GM10266 (cell line): ENCODE results near the gene ANO3.

Experiments
- DNase-seq: peaks from one replicate; pipeline ENCODE4 v3.0.0; 2012; ENCODE audit errors: extremely low spot score
- CTCF ChIP-seq: IDR thresholded peaks from 2 replicates; pipeline ENCODE4 v1.5.1; 2012; ENCODE audit warnings: mild to moderate bottlenecking, low read depth; ENCODE audit not compliant: control insufficient read depth, insufficient read depth; ENCODE audit errors: missing control alignments

ANO3 gene

GRCh38 chr11:26319906-26320305, 12.0 kb upstream of the ANO3 start:
- no peak for DNase-seq
- TF ChIP-seq CTCF: no peak

- no peak for TF ChIP-seq CTCF
- DNase-seq: no peak
Measured at GRCh38 chr11:26321516-26321915, 10.4 kb upstream of the ANO3 start.

- no peak for TF ChIP-seq CTCF
- no peak for DNase-seq
Measured at GRCh38 chr11:26322335-26323067, 9.4 kb upstream of the ANO3 start.

- DNase-seq: no peak
- no peak for TF ChIP-seq CTCF
Measured at GRCh38 chr11:26323837-26324236, 8.1 kb upstream of the ANO3 start.

GRCh38 chr11:26324270-26324669, 7.7 kb upstream of the ANO3 start:
- TF ChIP-seq CTCF: no peak

GRCh38 chr11:26326793-26327400, 5.0 kb upstream of the ANO3 start:
- TF ChIP-seq CTCF: no peak
- DNase-seq: no peak

More at GRCh38 chr11:26324270-26324669, 7.7 kb upstream of the ANO3 start:
- no peak for DNase-seq

GRCh38 chr11:26329206-26329605, 2.7 kb upstream of the ANO3 start:
- no peak for DNase-seq

More at GRCh38 chr11:26329206-26329605, 2.7 kb upstream of the ANO3 start:
- TF ChIP-seq CTCF: no peak
